NCI-H345 (cell line): ENCODE data around the gene ARSB.
"Not testable (repeated sequence)": the region's sequence is repeated elsewhere in the genome, so short reads cannot be mapped to it uniquely, and the experiment has no call there.

Experiments
- DNase-seq: peaks from one replicate; lab custom pipeline; 2025; lab: John Stamatoyannopoulos, UW

ARSB gene

DNA sequence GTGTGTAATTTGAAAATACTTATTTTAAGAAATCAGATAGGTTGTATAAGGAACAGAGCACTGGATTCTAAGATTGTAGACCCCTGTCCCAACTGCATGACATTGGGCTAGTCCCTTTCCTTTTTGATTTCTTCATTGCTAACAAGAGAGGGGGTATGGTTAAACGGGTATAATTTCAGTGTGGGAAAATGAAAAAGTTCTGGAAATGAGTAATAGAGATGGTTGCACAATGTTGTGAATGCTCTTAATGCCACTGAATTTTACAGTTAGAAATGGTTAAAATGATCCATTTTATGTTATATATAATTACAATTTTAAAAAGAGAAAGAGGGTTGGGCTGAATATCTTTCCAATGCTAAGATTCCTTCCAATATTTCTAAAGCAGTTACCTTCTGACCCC lies 233.2 kb downstream of the ARSB start:
- DNase-seq, result no peak

GRCh38 chr5:78750281-78750680 lies 234.8 kb downstream of the ARSB start:
- no peak for DNase-seq

DNA sequence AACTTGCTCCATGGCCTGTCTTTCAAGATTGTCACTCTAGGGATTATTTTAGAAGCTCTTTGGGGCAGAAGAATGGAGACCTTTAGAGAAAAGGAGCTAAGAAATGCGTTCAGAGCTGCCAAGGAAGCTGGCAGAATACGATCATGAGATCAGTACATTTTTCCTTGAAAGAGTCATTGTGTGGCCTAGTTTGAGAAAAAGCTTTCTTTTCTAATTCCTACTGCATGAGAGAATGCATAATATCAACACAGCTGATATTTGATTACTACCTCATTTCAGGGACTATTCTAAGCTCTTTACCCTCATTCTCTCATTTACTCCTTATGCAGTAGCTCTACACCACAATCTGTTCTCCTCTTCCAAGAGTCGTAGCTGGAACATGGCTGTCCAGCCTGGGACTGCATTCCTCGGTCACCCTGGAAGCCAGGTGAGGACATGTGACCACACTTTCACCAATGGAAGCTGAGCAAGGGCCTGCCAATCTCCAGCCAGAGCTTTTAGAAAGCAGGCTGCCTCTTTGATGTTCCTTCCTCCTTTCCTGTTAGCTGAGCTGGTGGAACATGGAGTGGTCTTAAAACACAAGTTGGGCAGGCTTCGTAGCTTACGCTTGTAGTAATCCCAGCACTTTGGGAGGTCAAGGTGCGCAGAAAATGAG lies 237.3 kb downstream of the ARSB start:
- no peak for DNase-seq

DNA sequence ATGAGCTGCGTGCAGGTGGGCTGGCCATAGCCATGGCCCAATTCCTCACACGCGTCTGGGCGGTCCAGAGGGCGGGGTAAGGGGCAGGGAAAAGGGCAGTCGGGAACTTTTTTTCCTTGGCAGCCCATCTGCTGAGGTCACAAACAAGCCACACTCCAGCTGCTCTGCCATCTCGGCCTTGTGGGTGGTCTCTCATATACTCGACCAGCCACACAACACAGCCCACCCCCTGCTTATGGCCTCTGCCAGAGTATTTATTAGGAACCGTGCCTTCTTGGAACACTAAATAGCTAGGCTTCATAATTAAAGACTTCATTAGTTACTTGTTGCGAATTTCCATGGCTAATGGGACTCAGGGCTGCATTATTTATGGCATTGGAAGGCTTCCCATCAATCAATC lies 238.1 kb downstream of the ARSB start:
- no peak for DNase-seq

GRCh38 chr5:78746021-78746770 lies 238.9 kb downstream of the ARSB start:
- no peak for DNase-seq

DNA sequence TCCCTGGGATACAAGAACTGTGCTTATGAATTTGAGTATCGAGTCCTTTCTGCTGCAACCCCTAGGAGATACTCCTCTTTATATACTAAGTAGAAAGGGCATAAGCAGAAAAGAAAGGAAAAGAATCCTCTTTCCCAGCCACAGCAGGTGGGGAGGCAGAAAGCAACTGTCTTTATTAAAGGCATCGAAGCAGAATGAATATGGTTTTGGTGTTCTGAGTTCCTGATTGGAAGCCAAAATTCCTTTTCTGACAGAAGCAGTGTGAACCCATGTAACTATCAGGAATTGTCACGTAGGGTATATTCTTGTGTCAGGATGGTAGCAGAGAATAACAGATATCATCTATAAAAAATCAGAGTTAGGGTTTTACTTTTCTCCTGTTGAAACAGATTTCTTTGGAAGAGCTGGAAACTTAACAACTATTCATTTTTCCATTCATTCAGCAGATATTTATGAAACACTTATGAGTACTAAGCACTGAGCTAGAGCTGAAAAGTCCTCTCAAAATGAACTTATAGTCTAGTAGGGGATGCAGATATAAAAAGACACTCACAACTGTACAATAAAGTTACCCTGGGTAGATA lies 240.1 kb downstream of the ARSB start:
- no peak for DNase-seq

DNA sequence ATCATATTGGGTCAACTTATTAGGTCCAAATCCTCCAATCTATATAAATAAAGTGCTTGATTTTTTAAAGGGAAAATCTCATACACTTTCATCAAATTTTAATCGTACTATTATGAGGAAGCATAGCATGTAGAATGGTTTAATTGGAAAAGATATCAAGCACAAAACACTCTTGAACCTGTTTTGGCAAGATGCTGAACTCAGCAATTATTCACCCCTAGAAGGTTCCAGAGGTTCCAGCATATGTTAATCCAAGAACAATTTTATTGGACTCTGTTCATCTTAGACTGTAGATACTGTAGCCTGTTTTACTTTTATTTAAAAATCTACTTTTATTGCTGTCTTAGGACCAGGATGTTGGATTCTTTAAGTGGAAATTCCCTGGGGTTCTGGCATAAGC lies 244.1 kb downstream of the ARSB start:
- no peak for DNase-seq

DNA sequence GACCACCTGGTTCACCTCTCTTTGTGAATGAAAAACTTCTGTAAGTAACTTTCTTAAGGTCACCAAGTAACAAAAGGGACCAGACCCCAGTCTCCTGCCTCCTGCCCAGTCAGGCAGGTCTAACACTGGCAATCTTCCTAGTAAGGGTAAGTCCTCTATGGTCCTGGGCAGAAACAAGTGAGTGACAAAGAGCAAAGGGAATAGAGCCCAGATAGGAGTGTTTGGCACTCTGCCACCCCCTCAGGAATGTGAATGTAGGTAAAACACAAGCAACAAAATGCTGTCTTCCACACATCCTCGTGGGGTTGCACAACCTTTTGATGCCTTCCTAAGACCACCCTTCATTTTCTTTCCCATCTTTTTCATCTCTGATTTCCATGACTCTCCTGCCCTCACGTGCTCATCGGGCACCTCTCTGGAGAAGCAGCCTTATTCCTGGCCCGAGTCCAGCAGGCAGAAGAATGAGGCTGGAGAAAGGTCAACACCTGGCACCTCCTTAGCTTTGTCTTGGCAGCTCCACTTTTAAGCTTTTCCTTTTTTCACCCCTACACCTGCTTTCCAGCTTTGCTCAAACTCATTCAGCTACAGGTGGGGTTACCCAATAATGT lies 246.3 kb downstream of the ARSB start:
- DNase-seq, result no peak

- DNase-seq, result no peak
Observed at GRCh38 chr5:78738104-78738503, 247.0 kb downstream of the ARSB start.

- no peak for DNase-seq
Observed at GRCh38 chr5:78735834-78736463, 249.2 kb downstream of the ARSB start.

DNA sequence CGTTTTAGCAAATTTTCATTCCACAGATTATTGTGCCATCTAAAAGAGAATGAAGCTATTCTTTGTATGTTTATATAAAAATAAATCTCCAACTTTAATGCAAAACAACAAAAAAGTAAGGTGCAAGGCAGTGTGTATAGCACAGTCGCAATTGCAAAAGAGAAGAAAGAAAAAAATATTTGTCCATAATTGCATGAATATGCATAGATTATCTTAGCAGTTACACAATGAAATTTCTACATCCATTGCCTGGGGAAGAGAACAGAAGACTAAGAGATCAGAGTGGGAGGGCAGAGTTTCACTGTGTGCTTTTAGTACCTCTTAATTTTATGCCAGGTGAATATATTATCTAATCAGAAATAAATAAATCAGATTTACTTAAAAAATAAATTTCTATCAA lies 250.2 kb downstream of the ARSB start:
- no peak for DNase-seq

GRCh38 chr5:78734094-78734845 lies 250.8 kb downstream of the ARSB start:
- no peak for DNase-seq

- DNase-seq, result not testable (repeated sequence)
Observed at GRCh38 chr5:78732721-78733120, 252.4 kb downstream of the ARSB start.

DNA sequence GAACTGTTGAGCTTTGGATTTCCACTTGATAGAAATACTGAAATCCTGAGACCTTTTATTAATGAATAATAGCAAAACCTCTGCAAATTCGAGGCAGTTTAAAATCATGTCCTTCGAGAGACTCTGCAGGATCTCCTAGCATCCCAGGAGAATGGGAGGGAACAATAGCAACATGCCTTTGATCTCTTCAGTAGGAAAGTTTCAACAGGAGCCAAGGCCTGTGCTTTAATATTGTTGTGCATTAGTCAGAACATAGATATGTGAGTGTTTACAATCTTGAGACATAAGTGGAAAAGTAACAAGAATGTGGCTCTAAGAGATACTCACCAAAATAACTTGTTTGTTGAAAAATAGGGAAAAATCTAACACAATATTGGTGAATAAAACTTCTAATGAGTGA lies 253.2 kb downstream of the ARSB start:
- no peak for DNase-seq

- no peak for DNase-seq
Observed at GRCh38 chr5:78730300-78731094, 254.6 kb downstream of the ARSB start.

- DNase-seq, result no peak
Observed at GRCh38 chr5:78727786-78728761, 257.0 kb downstream of the ARSB start.
